ENCODE data around the gene ZNF441.
"Not testable (repeated sequence)": the region's sequence is repeated elsewhere in the genome, so short reads cannot be mapped to it uniquely, and the experiment has no call there.

ZNF441 gene

DNA sequence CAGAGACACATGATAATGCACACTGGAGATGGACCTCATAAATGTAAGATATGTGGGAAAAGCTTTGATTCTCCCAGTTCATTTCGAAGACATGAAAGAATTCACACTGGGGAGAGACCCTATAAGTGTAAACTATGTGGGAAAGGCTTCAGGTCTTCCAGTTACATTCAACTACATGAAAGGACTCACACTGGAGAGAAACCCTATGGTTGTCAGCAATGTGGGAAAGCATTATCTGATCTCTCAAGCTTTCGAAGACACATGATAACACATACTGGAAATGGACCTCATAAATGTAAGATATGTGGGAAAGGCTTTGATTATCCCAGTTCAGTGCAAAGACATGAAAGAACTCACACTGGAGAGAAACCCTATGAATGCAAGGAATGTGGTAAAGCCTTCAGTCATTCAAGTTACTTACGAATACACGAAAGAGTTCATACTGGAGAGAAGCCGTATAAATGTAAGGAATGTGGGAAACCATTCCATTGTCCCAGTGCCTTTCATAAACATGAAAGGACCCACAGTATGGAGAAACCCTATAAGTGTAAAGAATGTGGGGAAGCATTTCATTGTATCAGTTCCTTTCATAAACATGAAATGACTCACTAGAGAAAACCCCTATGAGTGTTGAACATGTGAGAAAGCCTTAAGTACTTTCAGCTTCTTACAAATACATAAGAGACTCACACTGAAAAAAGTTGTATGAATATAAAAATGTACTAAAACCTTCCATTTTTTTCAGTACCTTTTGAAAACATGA lies 14.7 kb downstream of the ZNF441 start:
- DNase-seq = no peak

- DNase-seq = no peak
Observed at GRCh38 chr19:11783767-11784166, 17.0 kb downstream of the ZNF441 start.

GRCh38 chr19:11784356-11784755 lies 17.6 kb downstream of the ZNF441 start:
- no peak for DNase-seq

DNA sequence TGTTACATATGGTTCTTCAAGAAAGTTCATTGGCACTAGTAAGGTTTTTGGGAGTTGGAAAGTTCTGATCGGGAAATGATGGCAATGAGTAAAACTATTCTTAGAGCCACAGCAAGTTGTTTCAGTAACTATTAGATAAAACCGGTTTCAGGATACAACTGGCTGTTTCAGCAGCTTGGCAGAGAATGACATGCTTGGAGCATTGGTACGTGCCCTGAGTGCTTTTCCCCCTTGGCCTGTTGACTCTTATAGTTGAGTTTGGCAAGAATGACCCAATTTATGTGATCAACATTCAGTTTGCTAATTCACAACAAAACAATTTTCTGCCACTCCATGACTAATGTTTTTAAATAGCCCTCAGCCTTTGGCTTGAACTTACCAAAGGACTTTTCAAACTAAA lies 20.7 kb downstream of the ZNF441 start:
- DNase-seq = no peak

- DNase-seq = no peak
Observed at GRCh38 chr19:11792942-11793341, 26.1 kb downstream of the ZNF441 start.

DNA sequence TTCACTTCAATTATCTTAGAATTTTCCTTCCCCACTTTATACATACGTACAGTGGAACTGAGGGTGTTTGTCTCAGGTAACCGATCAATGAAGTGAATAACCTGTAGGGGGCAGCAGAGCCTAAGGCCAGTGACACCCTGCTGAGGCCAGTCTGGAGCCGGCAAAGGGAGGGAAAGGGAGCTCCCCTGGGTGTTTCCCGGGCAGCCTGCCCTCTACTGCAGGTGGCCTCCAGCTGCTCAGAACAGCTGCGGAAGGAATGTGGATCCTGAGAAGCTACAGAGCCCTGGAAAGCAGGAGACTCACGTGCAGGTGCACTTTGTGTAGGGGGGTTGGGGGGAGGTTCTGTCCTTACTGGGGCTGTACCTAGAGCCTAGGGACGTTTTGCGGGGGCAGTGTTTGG lies 30.7 kb downstream of the ZNF441 start:
- peak; percentile 88 for DNase-seq

- DNase-seq = peak; percentile 90
Observed at GRCh38 chr19:11798391-11799330, 31.9 kb downstream of the ZNF441 start, which contains the start of gene ZNF491. Gene ZNF491, plus strand, starts transcription at chr19:11798523. Its CDS starts 7,431 bp downstream, at chr19:11805954.

- no peak for DNase-seq
Observed at GRCh38 chr19:11806354-11807098, 39.7 kb downstream of the ZNF441 start.

DNA sequence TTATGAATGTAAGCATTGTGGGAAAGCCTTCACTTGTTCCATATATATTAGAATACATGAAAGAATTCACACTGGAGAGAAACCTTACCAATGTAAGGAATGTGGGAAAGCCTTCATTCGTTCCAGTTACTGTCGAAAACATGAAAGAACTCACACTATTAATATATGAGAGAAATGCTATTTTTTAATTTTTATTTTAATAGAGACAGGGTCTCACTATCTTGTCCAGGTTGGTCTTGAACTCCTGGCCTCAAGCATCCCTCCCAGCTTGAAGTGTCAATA lies 40.2 kb downstream of the ZNF441 start:
- DNase-seq = no peak

DNA sequence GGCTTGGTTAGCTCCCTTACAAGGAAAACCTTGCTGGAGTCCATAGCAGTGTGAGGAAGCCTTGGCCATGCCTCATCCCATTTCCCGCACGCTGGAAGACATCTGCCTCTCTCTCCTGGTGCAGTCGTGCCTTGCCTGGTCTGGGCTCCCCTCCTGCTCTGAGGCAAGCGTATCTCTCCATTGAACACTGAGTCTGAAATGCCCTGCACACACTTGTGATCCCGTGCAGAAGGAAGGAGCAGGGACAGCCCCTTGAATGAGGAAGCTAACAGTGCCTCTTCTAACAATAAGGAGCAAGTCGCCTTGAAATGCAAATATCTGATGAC lies 46.9 kb downstream of the ZNF441 start:
- no peak for DNase-seq

GRCh38 chr19:11814029-11814699 lies 47.4 kb downstream of the ZNF441 start, which contains the start of gene ZNF440:
Gene ZNF440, plus strand, starts transcription at chr19:11814273. Its CDS starts 175 bp downstream, at chr19:11814448.
- DNase-seq = peak; percentile 94

DNA sequence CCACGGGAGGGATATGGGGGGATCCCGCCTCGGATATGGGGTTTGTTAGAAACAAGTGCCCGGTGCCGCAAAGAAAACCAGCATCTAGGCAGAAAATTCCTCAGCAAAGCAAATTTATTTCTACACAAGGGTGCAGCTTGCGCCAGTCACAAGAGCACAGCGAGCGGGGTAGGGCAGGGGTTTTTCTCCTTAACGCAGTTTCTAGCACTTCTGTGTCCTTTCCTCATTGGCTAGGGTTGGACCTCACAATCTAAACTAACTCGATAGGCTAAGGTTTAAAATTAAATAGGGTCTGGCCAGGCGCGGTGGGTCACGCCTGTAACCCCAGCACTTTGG lies 47.9 kb downstream of the ZNF441 start:
- peak; percentile 23 for DNase-seq

GRCh38 chr19:11821474-11822109 lies 54.8 kb downstream of the ZNF441 start:
- peak; percentile 36 for DNase-seq

- not testable (repeated sequence) for DNase-seq
Observed at GRCh38 chr19:11828957-11829876, 62.4 kb downstream of the ZNF441 start.

GRCh38 chr19:11832253-11832912 lies 65.6 kb downstream of the ZNF441 start:
- no peak for DNase-seq

DNA sequence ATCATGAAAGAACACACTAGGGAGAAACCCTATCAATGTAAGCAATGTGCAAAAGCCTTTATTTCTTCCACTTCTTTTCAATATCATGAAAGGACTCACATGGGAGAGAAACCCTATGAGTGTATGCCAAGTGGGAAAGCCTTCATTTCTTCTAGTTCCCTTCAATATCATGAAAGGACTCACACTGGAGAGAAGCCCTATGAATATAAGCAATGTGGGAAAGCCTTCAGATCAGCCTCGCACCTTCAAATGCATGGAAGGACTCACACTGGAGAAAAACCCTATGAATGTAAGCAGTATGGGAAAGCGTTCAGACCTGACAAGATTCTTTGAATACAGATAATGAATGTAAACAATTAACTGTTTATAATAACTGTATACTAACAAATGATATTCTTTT lies 66.7 kb downstream of the ZNF441 start:
- DNase-seq = no peak

Data from EL (cell line).